PC-9 (cell line): Measurements from ENCODE around the gene FBLIM1. TPM values are rescaled to one million over a fixed set of nuclear protein-coding genes. Genes with fewer than 3 reads are reported as not detected.

ENCODE experiments used
- BruUV-seq: library from RNA; stranded (reverse); fragments of 400-500 nt; replicated peaks from 2 replicates; lab custom pipeline; 2021; lab: Mats Ljungman, UMichigan
- CTCF ChIA-PET: fragments of 300-600 bp; sonication (Branson Sonifier 250); formaldehyde crosslinking; loops from one replicate; lab custom pipeline; 2022; ENCODE audit warnings: antibody characterized with exemption; lab: Charles Lee
- POLR2A ChIA-PET: fragments of 300-600 bp; sonication (Branson Sonifier 250); formaldehyde crosslinking; loops from one replicate; lab custom pipeline; 2022; ENCODE audit warnings: antibody characterized with exemption; ENCODE audit not compliant: unreplicated experiment; lab: Charles Lee
- DNase-seq, 2 experiments: peaks; one replicate each; pipeline versions ENCODE4 v3.0.0 to v3.0.0-alpha.2; 2015 to 2022; ENCODE audit warnings: mixed read lengths in 1 of 2
- H2AFZ ChIP-seq: fragments of 200-600 bp; sonication (generic); 2 replicates; pipeline ENCODE4 v1.8.1; 2017; ENCODE audit warnings: antibody characterized with exemption
- H3F3A ChIP-seq: fragments of 200-600 bp; sonication (generic); 2 replicates; pipeline ENCODE4 v1.8.1; 2017; ENCODE audit warnings: antibody characterized with exemption, mild to moderate bottlenecking, low read depth; ENCODE audit not compliant: insufficient read depth
- H3K27ac ChIP-seq: fragments of 200-600 bp; sonication (generic); 2 replicates; pipeline ENCODE4 v1.6.1; 2016; ENCODE audit warnings: mixed run types
- H3K27me3 ChIP-seq: fragments of 200-600 bp; sonication (generic); 2 replicates; pipeline ENCODE4 v1.6.1; 2016; ENCODE audit warnings: low read depth, mixed run types; ENCODE audit not compliant: insufficient read depth
- H3K36me3 ChIP-seq: fragments of 200-600 bp; sonication (generic); 2 replicates; pipeline ENCODE4 v1.6.1; 2016; ENCODE audit warnings: low read depth, mixed run types
- H3K4me1 ChIP-seq: fragments of 200-600 bp; sonication (generic); replicated peaks from 2 replicates; pipeline ENCODE4 v1.6.1; 2016; ENCODE audit warnings: mixed run types; ENCODE audit not compliant: insufficient read depth
- H3K4me2 ChIP-seq: fragments of 200-600 bp; sonication (generic); 2 replicates; pipeline ENCODE4 v1.6.1; 2017; ENCODE audit warnings: mixed run types
- H3K4me3 ChIP-seq: fragments of 200-600 bp; sonication (generic); 2 replicates; pipeline ENCODE4 v1.6.1; 2016; ENCODE audit warnings: mixed run types
- H3K79me2 ChIP-seq: fragments of 200-600 bp; sonication (generic); 2 replicates; pipeline ENCODE4 v1.6.1; 2017; ENCODE audit warnings: low read depth, mixed run types
- H3K9me2 ChIP-seq: fragments of 200-600 bp; sonication (generic); 2 replicates; pipeline ENCODE4 v1.8.1; 2017; ENCODE audit warnings: mild to moderate bottlenecking; ENCODE audit not compliant: insufficient read depth
- H3K9me3 ChIP-seq: fragments of 200-600 bp; sonication (generic); 2 replicates; pipeline ENCODE4 v1.8.1; 2016; ENCODE audit warnings: low read depth; ENCODE audit not compliant: insufficient read depth
- H4K20me1 ChIP-seq: fragments of 200-600 bp; sonication (generic); 2 replicates; pipeline ENCODE4 v1.8.1; 2017; ENCODE audit not compliant: insufficient read depth
- EZH2 ChIP-seq: fragments of 200-600 bp; sonication (generic); IDR thresholded peaks from 2 replicates; pipeline ENCODE4 v1.8.0; 2017; ENCODE audit warnings: antibody characterized with exemption, low read depth
- intact Hi-C: fragments of 100-400 bp; cut with micrococcal nuclease; formaldehyde crosslinking; loops from one replicate; pipeline ENCODE4 v1.10.0; 2022; ENCODE audit not compliant: unreplicated experiment
- total RNA-seq: library from RNA; stranded (reverse); gene quantifications from 2 replicates; pipeline ENCODE4 v1.2.3, GENCODE V29; 2021
- TF ChIP-seq, protein P1 (sequence below): fragments of 200-600 bp; sonication (generic); conservative IDR thresholded peaks from 2 replicates; pipeline ENCODE4 v1.6.1; 2017; ENCODE audit warnings: mixed run types, antibody characterized with exemption, mild to moderate bottlenecking, moderate library complexity

FBLIM1 gene
- total RNA-seq, 1 experiment from 2014 or later, result 57.2 TPM

DNA sequence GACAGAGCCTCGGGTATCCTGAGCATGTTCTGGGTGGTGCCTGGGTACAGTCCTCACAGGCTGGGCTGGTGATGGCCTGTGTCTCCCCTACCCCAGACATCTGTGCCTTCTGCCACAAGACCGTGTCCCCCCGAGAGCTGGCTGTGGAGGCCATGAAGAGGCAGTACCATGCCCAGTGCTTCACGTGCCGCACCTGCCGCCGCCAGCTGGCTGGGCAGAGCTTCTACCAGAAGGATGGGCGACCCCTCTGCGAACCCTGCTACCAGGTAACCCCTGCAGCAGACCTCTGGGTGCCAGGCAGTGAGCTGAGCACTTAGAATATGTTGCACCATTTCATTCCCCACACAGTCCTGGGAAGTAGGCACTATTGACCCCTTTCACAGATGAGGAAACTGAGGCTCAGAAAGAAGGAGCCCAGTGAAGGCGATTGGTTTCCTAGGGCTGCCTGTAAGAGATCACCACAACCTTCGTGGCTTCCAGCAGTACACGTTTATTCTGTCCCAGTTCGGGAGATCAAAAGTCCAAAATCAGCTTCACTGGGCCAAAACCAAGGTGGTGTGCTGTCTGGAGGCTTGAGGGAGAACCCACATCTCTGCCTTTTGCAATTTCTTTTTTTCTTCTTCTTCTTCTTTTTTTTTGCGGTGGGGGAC lies 11.8 kb downstream of the FBLIM1 start:
- Histone ChIP-seq H3K27me3 (no peaks in the 10 kb centered on the region), H3K27ac (no peak overlapping the region), H3K9me3 (no peaks in the 10 kb centered on the region), H3K4me2 (no peak overlapping the region), H2AFZ (no peak overlapping the region), H3K9me2 (no peaks in the 10 kb centered on the region), H3K4me1 (no peaks in the 10 kb centered on the region), H3K4me3 (no peak overlapping the region), H3K79me2 (no peaks in the 10 kb centered on the region), H3F3A (no peaks in the 10 kb centered on the region), H3K36me3 (no peaks in the 10 kb centered on the region; the same call in 1 of the 2 replicates), H4K20me1 (no peaks in the 10 kb centered on the region)
- CTCF ChIA-PET, result no interaction called here
- no peak for DNase-seq
- no TSS peak for BruUV-seq
- POLR2A ChIA-PET, result no interaction called here
- intact Hi-C loops, result no loop called here
- no peak for TF ChIP-seq EZH2
- TF ChIP-seq, protein P1, sequence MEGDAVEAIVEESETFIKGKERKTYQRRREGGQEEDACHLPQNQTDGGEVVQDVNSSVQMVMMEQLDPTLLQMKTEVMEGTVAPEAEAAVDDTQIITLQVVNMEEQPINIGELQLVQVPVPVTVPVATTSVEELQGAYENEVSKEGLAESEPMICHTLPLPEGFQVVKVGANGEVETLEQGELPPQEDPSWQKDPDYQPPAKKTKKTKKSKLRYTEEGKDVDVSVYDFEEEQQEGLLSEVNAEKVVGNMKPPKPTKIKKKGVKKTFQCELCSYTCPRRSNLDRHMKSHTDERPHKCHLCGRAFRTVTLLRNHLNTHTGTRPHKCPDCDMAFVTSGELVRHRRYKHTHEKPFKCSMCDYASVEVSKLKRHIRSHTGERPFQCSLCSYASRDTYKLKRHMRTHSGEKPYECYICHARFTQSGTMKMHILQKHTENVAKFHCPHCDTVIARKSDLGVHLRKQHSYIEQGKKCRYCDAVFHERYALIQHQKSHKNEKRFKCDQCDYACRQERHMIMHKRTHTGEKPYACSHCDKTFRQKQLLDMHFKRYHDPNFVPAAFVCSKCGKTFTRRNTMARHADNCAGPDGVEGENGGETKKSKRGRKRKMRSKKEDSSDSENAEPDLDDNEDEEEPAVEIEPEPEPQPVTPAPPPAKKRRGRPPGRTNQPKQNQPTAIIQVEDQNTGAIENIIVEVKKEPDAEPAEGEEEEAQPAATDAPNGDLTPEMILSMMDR, result no peak

DNA sequence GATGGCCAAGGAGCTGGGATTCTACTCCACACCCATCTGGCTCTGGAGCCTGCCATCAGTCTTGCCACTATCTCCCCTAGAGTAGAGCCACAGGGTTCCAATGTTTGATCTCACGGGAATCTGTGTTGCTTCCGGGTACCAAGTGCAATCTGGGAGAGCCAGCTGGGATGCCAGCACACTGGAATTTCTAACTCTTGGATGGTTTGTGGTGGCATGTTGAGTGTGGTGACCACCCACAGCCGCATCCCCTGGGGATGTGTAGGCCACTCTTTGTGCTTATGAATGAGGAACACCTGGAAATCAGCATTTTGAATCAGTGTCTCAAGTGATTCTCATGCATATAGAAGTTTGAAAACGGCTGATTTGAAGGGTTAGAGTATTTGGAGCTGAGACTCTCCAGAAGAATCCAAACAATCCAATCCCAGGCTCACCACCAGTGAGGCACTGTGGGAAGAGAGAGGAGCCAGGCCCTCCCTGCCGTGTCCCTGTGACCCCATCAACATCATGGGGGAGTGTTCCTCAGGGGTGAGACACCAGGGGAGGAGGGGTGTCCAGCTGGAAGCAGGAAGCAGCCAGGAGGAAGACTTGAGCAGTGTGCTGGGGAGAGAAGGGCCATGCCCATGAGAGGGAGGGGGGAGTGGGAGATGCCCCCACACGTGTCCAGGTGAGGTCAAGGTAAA lies 13.4 kb downstream of the FBLIM1 start:
- H4K20me1 ChIP-seq, result no peaks in the 10 kb centered on the region
- CTCF ChIA-PET, result no interaction called here
- no peaks in the 10 kb centered on the region; the same call in 1 of the 2 replicates for H3K36me3 ChIP-seq

DNA sequence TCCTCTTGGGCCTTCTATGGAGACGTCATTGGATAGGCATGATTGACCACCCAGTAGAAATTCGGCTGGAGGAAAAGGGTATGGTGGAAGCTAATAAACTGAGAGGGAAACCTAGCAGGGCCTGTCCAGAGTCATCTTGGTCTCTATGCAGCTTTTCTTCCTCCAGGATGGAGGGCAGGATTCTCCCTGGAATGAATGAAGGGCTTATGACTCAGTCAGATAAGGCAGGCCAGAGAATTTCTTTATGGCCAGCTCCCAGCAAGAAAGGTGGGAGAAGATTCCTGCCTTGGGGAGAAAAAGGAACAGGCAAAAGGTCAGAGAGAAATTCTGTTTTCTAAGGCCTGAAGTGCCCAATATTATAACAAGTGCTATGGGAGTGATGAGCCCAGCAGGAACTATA lies 17.1 kb downstream of the FBLIM1 start:
- Histone ChIP-seq H3K36me3 (no peaks in the 10 kb centered on the region), H3K79me2 (no peaks in the 10 kb centered on the region), H3K4me1 (peaks cover 12% of the 10 kb centered on the region), H2AFZ (no peak overlapping the region), H3K9me2 (no peaks in the 10 kb centered on the region), H3K4me3 (no peak overlapping the region), H3K27ac (no peak overlapping the region), H3K27me3 (no peaks in the 10 kb centered on the region), H3F3A (peaks cover 21% of the 10 kb centered on the region), H3K9me3 (no peaks in the 10 kb centered on the region), H4K20me1 (no peaks in the 10 kb centered on the region), H3K4me2 (no peak overlapping the region)
- intact Hi-C loops, result no loop called here
- no TSS peak for BruUV-seq
- TF ChIP-seq EZH2, result no peak
- TF ChIP-seq, protein P1, result no peak
- ChIA-PET POLR2A (no interaction called here), CTCF (no interaction called here)
- DNase-seq, result no peak

More for the DNA sequence above, 13.4 kb downstream of the FBLIM1 start:
- DNase-seq, result no peak
- H3K27ac ChIP-seq, result no peak overlapping the region
- H2AFZ ChIP-seq, result no peak overlapping the region
- H3K27me3 ChIP-seq, result no peaks in the 10 kb centered on the region
- no peaks in the 10 kb centered on the region for H3K79me2 ChIP-seq
- intact Hi-C loops, result no loop called here
- POLR2A ChIA-PET, result interaction anchor here (0.6 kb wide), 1 partner anchor 77 kb away, joined by 3 read pairs; no protein-coding TSS in a partner anchor
- H3K4me1 ChIP-seq, result no peaks in the 10 kb centered on the region
- no peak overlapping the region for H3K4me3 ChIP-seq
- H3K9me2 ChIP-seq, result no peaks in the 10 kb centered on the region
- no TSS peak for BruUV-seq
- TF ChIP-seq EZH2, result no peak
- TF ChIP-seq, protein P1, result no peak
- H3F3A ChIP-seq, result no peaks in the 10 kb centered on the region
- H3K4me2 ChIP-seq, result no peak overlapping the region
- no peaks in the 10 kb centered on the region for H3K9me3 ChIP-seq
